Activated T-helper 17 cell treated with anti-CD3 and anti-CD28 coated beads, Interleukin-2, amount 50 U/mL, for 72 hours (primary cell): ENCODE results near the gene ZNF385C. TPM values are rescaled to one million over a fixed set of nuclear protein-coding genes. Genes with fewer than 3 reads are reported as not detected.

ENCODE experiments used
- ATAC-seq: fragments of 150-1000 bp; cut with Tn5 transposase; replicated peaks from 2 replicates; pipeline ENCODE4 v1.10.0; 2021; ENCODE audit warnings: mild to moderate bottlenecking, moderate library complexity
- H3K27ac Mint-ChIP-seq: one replicate; pipeline ENCODE4 v1.8.0; 2022; ENCODE audit warnings: mixed read lengths
- H3K27me3 Mint-ChIP-seq: one replicate; pipeline ENCODE4 v1.8.0; 2022; ENCODE audit warnings: mixed read lengths
- H3K36me3 Mint-ChIP-seq: one replicate; pipeline ENCODE4 v1.8.0; 2022; ENCODE audit warnings: low read depth, mild to moderate bottlenecking, mixed read lengths
- H3K4me1 Mint-ChIP-seq: one replicate; pipeline ENCODE4 v1.8.0; 2022; ENCODE audit warnings: mixed read lengths
- H3K4me3 Mint-ChIP-seq: one replicate; pipeline ENCODE4 v1.8.0; 2022; ENCODE audit warnings: mild to moderate bottlenecking, mixed read lengths
- H3K9me3 Mint-ChIP-seq: one replicate; pipeline ENCODE4 v1.8.0; 2022; ENCODE audit warnings: mixed read lengths
- total RNA-seq, 2 donors: library from RNA; stranded (reverse); gene quantifications; one replicate each; pipeline ENCODE4 v1.2.3, GENCODE V29; 2022

ZNF385C gene
- total RNA-seq, 2 donors from 2014 or later: 0.15 to 0.48 TPM

DNA sequence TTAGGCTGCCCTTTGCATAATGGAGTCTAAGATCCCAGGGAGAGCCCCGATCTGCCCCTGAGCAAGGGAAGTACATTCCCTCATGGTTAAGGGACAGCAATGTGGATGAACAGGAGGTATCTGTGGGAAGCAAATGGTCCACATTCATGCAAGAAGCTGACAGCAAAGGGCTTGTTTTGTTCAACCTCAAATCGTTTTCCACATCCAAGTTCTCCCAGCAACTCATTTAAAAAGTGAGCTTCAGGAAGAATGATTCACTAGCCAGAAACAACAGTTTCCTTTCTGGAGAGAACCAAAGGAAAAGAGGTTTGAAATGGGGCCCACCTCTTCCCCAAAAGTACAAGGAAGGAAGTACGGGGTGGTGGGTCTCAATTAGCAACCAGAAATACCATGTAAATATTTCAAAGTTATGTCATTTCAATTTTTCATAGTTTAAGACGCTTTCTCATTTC is 33.7 kb upstream of the ZNF385C start:
- peak overlapping the region; percentile 80 for H3K27ac Mint-ChIP-seq
- ATAC-seq: no peak
- H3K4me1 Mint-ChIP-seq: peaks cover 29% of the 10 kb centered on the region
- H3K4me3 Mint-ChIP-seq: no peak overlapping the region
- H3K36me3 Mint-ChIP-seq: peaks cover 88% of the 10 kb centered on the region
- H3K9me3 Mint-ChIP-seq: no peaks in the 10 kb centered on the region
- no peaks in the 10 kb centered on the region for H3K27me3 Mint-ChIP-seq

DNA sequence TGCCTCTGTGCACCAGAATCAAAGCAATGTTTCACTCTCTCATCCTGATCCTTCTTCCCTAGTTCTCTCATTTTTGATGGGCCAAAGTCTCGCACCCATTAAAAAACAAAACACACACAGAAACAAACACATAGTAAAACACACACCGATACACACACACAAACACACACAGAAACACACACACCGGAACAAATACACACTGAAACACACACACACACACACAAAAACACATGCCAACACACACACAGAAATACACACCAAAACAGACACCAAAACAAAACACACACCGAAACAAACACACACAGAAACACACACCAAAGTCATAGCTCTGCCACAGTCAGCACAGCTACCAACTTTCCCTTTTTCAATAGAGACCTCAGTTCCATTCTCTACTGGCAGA is 33.0 kb upstream of the ZNF385C start:
- Mint-ChIP-seq H3K4me3 (no peak overlapping the region), H3K27me3 (no peaks in the 10 kb centered on the region), H3K36me3 (peaks cover 88% of the 10 kb centered on the region), H3K9me3 (no peaks in the 10 kb centered on the region), H3K4me1 (peaks cover 25% of the 10 kb centered on the region), H3K27ac (peak overlapping the region; percentile 80)
- no peak for ATAC-seq

- no peak for ATAC-seq
- H3K36me3 Mint-ChIP-seq: peaks cover 88% of the 10 kb centered on the region
- peaks cover 17% of the 10 kb centered on the region for H3K4me1 Mint-ChIP-seq
- no peak overlapping the region for H3K4me3 Mint-ChIP-seq
- H3K9me3 Mint-ChIP-seq: no peaks in the 10 kb centered on the region
- peak overlapping the region; percentile 80 for H3K27ac Mint-ChIP-seq
- no peaks in the 10 kb centered on the region for H3K27me3 Mint-ChIP-seq
Measured at GRCh38 chr17:42130310-42130936, 32.1 kb upstream of the ZNF385C start.

DNA sequence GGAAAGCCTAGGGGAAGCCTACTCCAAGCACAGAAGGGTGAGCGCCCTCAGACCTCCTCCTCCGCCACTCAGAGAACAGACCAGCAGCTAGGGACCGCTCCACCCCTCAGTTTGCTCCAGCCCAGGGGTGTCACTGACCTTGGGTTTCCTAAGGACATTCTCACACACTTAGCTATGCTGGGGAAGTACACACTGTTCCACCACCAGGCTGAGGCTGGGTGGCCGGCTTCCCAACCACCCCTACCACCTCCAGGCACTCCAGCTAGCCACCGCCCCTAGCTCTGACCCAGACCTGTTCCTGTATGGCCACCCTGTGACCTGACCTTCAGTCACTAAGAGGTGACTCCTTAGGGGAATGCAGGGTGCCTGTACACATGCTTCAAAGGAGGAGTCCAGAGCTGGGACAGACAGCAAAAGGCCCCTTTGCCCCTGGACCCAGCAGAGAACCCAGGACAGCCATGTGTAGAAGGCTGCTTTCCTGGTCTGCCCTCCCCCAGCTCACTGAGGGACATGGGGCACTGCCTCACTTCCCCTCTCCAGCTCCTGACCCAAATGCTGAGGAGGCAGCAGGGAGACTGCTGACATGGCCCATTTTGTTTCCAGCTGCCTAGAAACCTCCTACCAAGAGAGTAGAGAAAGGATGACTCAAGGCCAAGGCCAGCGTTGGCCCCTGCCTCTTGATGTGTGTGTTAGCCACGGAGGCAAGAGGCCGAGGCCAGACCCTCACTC is 31.0 kb upstream of the ZNF385C start:
- no peaks in the 10 kb centered on the region for H3K9me3 Mint-ChIP-seq
- H3K27ac Mint-ChIP-seq: peak overlapping the region; percentile 48
- ATAC-seq: no peak
- no peaks in the 10 kb centered on the region for H3K27me3 Mint-ChIP-seq
- peaks cover 16% of the 10 kb centered on the region for H3K4me1 Mint-ChIP-seq
- peaks cover 91% of the 10 kb centered on the region for H3K36me3 Mint-ChIP-seq
- H3K4me3 Mint-ChIP-seq: no peak overlapping the region

GRCh38 chr17:42127414-42127813 is 29.1 kb upstream of the ZNF385C start:
- Mint-ChIP-seq H3K27me3 (no peaks in the 10 kb centered on the region), H3K9me3 (no peaks in the 10 kb centered on the region), H3K27ac (peak overlapping the region; percentile 12), H3K36me3 (peaks cover 78% of the 10 kb centered on the region), H3K4me1 (peaks cover 6% of the 10 kb centered on the region), H3K4me3 (no peak overlapping the region)
- ATAC-seq: no peak

- Mint-ChIP-seq H3K27ac (peak overlapping the region; percentile 12), H3K36me3 (peaks cover 77% of the 10 kb centered on the region)
- ATAC-seq: no peak
Measured at GRCh38 chr17:42126836-42127235, 28.6 kb upstream of the ZNF385C start.

GRCh38 chr17:42125565-42125964 is 27.3 kb upstream of the ZNF385C start:
- ATAC-seq: no peak
- Mint-ChIP-seq H3K4me3 (no peak overlapping the region), H3K4me1 (no peaks in the 10 kb centered on the region), H3K27me3 (no peaks in the 10 kb centered on the region), H3K36me3 (peaks cover 66% of the 10 kb centered on the region), H3K9me3 (no peaks in the 10 kb centered on the region), H3K27ac (no peak overlapping the region)

More at GRCh38 chr17:42126836-42127235, 28.6 kb upstream of the ZNF385C start:
- no peaks in the 10 kb centered on the region for H3K27me3 Mint-ChIP-seq
- no peak overlapping the region for H3K4me3 Mint-ChIP-seq
- H3K4me1 Mint-ChIP-seq: peaks cover 5% of the 10 kb centered on the region
- no peaks in the 10 kb centered on the region for H3K9me3 Mint-ChIP-seq

DNA sequence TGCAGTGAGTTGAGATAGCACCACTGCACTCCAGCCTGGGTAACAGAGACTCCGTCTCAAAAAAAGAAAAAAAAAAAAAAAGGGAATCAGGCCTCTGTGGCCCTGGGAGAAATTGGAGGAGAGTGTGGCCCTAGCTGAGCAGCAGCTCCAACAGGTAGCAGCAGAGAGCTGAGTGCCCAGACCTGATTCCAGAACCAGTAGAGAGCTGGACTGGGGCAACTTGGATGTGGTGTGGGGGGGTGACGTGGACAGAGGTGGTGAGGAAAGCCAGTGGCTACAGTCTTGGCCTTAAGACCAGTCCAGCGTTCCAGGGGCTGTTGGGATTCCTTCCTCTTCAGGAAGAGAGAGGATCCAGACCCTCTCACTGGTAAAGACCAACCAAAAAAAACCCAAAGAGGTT is 26.0 kb upstream of the ZNF385C start:
- peak overlapping the region; percentile 41 for H3K27ac Mint-ChIP-seq
- no peak for ATAC-seq
- no peaks in the 10 kb centered on the region for H3K27me3 Mint-ChIP-seq
- H3K4me1 Mint-ChIP-seq: no peaks in the 10 kb centered on the region
- no peaks in the 10 kb centered on the region for H3K9me3 Mint-ChIP-seq
- H3K4me3 Mint-ChIP-seq: no peak overlapping the region
- peaks cover 53% of the 10 kb centered on the region for H3K36me3 Mint-ChIP-seq

GRCh38 chr17:42122371-42123303 is 24.4 kb upstream of the ZNF385C start, which contains the start of gene HSPB9:
Gene HSPB9 (plus strand): TSS chr17:42122804. CDS start chr17:42122851, 47 bp downstream.
- Mint-ChIP-seq H3K36me3 (peaks cover 46% of the 10 kb centered on the region), H3K27me3 (no peaks in the 10 kb centered on the region), H3K4me3 (peak within 1 kb of the TSS; percentile 77), H3K4me1 (peaks cover 7% of the 10 kb centered on the region), H3K27ac (peak within 1 kb of the TSS; percentile 83), H3K9me3 (no peaks in the 10 kb centered on the region)
- ATAC-seq: no peak

- Mint-ChIP-seq H3K9me3 (no peaks in the 10 kb centered on the region), H3K27me3 (no peaks in the 10 kb centered on the region), H3K4me3 (peak within 1 kb of the TSS; percentile 77), H3K36me3 (peaks cover 42% of the 10 kb centered on the region), H3K4me1 (peaks cover 13% of the 10 kb centered on the region), H3K27ac (peak within 1 kb of the TSS; percentile 83)
- ATAC-seq: peak; percentile 98
Measured at GRCh38 chr17:42120770-42121769, 22.8 kb upstream of the ZNF385C start, which contains the start of gene KAT2A. Gene KAT2A (minus strand): TSS chr17:42121367. CDS start chr17:42121304, 63 bp downstream.

DNA sequence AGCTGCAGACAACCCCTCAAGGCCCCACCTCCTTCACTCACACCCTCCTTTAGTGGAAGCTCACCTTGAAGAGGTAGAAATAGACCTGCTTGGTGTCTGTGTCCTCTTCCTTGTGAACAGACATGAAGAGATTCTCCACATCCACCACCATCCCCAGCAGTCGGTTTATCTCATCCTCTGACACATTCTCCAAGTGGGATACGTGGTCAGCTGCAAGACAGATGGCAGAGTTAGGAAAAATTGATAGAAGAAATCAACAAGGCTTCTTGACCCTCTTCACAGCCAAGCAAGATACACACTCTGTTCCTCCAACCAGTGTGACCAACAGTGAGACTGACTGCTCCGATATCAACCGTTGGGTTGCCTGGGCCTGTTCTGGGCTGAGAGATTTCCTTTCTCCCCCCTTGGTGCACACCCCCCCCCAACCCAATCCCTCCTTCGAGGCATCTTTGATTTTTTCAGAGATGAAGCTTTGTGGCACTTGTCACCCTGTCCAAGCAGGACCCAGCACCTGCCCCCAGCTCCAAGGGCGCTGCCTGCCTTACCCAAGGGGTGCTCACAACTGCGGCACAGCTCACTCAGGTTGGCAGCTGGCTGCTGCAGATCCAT is 22.0 kb upstream of the ZNF385C start:
- Mint-ChIP-seq H3K9me3 (no peaks in the 10 kb centered on the region), H3K36me3 (peaks cover 41% of the 10 kb centered on the region), H3K4me1 (peaks cover 13% of the 10 kb centered on the region), H3K4me3 (peak overlapping the region; percentile 77), H3K27ac (no peak overlapping the region), H3K27me3 (no peaks in the 10 kb centered on the region)
- peak; percentile 1 for ATAC-seq

DNA sequence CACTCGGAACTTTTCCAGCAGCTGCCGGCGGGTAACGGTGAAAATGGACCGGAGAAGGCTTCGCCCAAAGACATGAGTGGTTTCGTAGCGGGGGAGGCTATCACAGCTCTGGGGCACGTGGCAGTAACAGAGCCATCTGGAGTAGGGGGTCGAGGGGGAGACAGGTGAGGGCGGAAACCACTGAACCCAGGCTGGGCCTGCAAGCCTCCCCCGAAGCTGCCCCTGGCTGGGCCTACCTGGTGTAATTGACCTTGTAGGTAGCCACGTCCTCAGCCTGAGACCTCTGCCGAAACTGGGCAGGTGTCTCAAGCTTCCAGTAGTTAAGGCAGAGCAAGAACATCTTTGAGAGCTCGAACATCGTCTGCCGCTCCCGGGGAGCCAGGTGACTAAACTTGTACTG is 21.0 kb upstream of the ZNF385C start:
- Mint-ChIP-seq H3K36me3 (peaks cover 32% of the 10 kb centered on the region), H3K4me3 (peak overlapping the region; percentile 77), H3K27ac (peak overlapping the region; percentile 10), H3K4me1 (peaks cover 13% of the 10 kb centered on the region), H3K9me3 (no peaks in the 10 kb centered on the region), H3K27me3 (no peaks in the 10 kb centered on the region)
- ATAC-seq: no peak

DNA sequence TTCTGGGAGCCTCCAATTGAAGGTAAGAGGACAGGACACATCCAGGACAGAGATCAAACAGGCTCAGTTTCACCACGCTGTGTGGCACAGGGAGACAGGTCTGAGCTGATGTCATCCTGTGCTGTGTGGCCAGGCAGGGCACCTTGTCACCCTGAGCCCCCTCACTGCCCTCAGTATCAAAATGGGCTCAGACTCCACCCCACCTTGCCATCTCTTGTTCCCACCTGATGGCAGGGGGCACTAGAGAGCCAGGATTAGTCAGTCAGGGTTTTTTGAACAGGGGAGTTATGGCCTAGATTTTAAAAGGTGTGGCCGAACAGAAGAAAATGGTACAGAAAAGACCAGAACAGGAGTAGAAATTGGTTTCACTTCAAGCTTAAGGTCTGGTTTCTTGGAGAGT is 20.3 kb upstream of the ZNF385C start:
- peak overlapping the region; percentile 10 for H3K27ac Mint-ChIP-seq
- peaks cover 13% of the 10 kb centered on the region for H3K4me1 Mint-ChIP-seq
- no peaks in the 10 kb centered on the region for H3K27me3 Mint-ChIP-seq
- peaks cover 28% of the 10 kb centered on the region for H3K36me3 Mint-ChIP-seq
- ATAC-seq: no peak
- H3K9me3 Mint-ChIP-seq: no peaks in the 10 kb centered on the region
- H3K4me3 Mint-ChIP-seq: peak overlapping the region; percentile 9
